Muscle of back (tissue), 11 donors: Measurements from ENCODE around the gene DGKQ. TPM values are rescaled to one million over a fixed set of nuclear protein-coding genes. Genes with fewer than 3 reads are reported as not detected.
"Not testable (repeated sequence)": the region's sequence is repeated elsewhere in the genome, so short reads cannot be mapped to it uniquely, and the experiment has no call there.

ENCODE experiments used
- DNase-seq, 3 donors: peaks; one replicate each; pipeline versions ENCODE4 v3.0.0 to v3.0.0-alpha.2; 2013
- polyA plus RNA-seq, 10 donors: library from polyadenylated mRNA; unstranded; fragments of 120-200 nt; gene quantifications; one replicate each; pipeline ENCODE4 v1.2.1, GENCODE V29; 2013; ENCODE audit not compliant: insufficient read length in 10 of 10

Gene DGKQ
- polyA plus RNA-seq, 10 donors, result 3.4 to 6.1 (median 4.4) TPM

DNA sequence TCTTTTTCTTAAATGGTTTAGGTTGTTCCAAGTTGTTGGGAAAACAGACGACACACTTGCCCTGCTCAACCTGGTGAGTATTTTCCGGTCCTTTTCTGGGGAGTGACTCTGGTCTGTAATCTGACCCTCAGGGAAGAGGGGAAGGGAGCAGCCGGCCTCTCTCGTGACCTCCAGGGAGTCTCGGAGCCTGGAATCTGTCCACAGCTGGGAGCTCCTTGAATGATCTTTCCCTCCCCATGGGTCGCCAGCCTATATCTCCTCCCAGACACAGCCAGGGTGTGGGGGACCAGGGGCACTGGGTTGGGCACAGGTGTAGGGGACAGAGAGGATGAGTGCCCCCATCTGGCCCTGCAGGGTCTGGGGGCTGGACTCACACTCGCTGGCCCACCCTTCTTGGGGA, 22.2 kb downstream of the DGKQ start:
- no peak for DNase-seq

DNA sequence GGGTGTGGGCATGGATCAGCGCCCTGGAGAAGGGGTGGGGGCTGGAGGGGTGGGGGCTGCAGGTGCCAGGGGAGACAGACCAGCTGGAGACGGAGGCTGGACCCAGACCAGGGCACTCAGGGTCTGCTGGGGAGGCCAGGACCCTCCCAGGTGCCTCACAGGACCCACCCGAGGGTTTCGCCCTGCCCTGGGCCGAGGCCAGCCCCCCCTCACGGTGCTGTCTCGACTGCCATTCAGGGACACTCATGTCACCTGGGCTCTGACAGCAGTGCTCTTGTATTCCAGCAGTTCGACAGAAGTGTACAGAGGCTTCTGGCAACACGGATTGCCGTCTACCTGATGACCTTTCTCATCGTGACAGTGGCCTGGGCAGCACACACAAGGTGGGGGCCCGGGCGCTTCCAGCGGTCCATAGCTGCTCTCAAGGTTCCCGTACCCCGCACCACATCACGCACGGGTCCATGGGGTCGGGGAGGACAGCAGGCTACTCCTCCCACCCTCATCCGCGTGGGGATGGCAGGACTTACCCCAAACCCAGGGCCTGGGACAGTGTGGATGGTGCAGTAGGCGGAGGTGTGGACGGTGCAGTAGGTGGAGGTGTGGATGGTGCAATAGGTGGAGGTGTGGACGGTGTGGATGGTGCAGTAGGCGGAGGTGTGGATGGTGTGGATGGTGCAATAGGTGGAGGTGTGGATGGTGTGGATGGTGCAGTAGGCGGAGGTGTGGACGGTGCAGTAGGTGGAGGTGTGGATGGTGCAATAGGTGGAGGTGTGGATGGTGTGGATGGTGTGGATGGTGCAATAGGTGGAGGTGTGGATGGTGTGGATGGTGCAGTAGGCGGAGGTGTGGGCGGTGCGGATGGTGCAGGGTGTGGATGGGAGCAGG, 23.0 kb downstream of the DGKQ start:
- DNase-seq, result no peak

DNA sequence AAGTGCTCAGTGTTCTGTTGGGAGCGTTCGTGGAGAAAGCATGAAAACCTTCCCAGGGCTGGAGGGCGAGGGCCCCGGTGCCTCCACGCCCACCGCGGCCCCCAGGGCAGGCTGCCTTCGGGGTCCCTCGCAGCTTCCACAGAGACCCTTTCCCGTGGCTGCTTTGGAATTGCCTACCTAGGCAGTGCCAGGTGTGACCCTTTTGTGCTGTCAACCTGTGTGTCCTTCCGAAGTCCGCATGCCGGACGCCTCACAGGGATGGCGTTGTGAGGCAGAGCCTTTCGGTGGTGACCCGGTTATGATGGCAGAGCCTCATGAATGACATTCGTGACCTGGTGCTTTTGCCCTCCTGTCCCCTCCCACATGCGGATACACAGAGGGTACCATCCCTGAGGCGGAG, 23.7 kb downstream of the DGKQ start:
- no peak for DNase-seq

- no peak for DNase-seq
Measured at GRCh38 chr4:948936-949300, 24.5 kb downstream of the DGKQ start.

- DNase-seq, result no peak
Measured at GRCh38 chr4:948101-948935, 25.1 kb downstream of the DGKQ start.

DNA sequence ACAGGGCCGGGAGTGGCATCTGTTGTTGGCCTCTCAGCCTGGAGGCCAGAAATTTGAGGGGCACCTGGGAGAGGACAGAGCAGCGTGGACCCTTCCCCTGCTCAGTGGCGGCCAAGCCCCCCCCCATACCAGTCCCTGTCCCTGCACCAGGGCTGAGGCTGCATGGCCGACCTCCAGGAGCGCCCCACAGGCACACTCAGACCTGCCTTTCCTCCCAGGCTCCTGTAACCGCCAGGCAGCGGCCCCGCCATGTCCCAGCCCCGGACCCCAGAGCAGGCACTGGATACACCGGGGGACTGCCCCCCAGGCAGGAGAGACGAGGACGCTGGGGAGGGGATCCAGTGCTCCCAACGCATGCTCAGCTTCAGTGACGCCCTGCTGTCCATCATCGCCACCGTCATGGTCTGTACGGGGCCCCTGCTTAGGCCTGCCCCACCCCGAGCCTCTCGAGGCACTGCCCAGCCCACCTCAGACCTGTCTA, 25.8 kb downstream of the DGKQ start:
- no peak for DNase-seq

DNA sequence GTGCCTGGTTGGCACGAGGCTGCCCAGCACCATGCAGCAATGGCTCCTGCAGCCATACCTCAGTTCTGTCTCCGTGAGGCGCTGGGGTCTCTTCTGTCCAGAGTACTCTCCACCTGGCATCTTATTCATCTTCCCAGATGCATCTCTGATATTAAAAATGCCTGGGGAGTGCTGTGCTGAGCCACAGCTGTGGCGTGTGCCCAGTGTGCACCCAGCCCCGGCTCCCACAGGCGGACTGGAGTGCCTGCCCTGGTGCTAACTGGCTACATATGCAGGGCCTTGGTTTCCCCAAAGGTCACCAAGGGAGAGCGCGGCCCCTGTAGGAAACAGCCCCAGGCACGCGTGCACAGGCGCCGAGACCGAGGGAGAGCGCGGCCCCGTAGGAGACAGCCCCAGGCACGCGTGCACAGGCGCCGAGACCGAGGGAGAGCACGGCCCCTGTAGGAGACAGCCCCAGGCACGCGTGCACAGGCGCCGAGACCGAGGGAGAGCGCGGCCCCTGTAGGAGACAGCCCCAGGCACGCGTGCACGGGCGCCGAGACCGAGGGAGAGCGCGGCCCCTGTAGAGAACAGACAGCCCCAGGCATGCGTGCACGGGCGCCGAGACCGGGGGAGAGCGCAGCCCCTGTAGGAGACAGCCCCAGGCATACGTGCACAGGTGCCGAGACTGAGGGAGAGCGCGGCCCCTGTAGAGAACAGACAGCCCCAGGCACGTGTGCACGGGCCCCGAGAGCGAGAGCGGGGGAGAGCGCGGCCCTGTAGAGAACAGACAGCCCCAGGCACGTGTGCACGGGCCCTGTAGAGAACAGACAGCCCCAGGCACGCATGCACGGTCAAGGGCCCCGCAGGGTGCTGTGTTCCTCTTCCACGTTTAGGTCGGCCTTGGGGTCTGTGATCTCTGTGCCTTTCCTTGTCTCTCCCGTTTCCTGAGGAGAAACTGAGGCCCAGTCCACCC, 26.6 kb downstream of the DGKQ start:
- no peak for DNase-seq

DNA sequence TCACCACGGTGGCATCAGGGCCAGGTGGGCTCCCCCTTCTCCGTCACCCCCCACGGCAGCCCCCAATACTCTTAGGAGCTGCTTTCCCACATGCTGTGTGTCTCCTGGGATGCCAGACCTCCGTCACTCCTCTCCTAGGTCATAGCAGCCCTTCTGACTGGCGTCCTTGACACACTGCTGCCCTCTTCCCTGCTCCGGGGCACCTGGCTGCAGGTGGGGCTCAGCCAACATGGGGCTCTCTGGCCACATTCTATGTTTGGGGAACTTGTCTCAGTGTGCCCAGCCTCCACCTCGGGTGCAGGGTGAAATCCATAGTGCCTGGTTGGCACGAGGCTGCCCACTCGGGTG, 27.3 kb downstream of the DGKQ start:
- DNase-seq, result no peak

- no peak for DNase-seq
Measured at GRCh38 chr4:945274-946102, 27.9 kb downstream of the DGKQ start.

DNA sequence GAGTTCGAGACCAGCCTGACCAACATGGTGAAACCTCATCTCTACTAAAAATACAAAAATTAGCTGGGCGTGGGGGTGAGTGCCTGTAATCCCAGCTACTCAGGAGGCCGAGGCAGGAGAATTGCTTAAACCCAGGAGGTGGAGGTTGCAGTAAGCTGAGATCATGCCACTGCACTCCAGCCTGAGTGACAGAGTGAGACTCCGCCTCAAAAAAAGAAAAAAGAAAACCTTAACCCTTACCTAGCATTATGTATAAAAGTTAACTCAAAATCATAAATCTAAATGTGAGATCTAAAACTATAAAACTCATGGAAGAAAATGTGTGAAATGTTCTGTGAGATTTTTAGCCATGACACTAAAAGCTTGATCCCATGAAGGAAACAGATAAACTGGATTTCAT, 33.9 kb downstream of the DGKQ start:
- DNase-seq, result not testable (repeated sequence)

DNA sequence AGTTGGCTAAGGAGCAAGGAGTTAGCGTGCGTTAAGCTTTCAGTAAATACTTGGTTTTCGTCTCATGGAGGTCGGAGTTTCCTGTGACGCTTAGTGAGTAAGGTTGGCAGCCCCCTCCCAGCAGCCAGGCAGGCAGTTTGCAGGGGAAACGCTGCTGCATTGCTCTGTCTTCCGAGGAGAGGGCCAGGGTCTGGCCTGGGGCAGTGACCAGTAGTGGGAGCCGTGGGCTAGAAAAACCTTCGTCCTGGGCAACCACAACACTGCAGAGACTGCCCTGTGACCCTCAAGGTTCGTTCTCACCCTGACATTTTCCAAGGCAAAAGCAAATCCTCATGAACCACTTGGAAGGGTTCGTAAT, 40.7 kb downstream of the DGKQ start:
- DNase-seq, result no peak

- DNase-seq, result peak; percentile 94 to 99 (median 98)
Measured at GRCh38 chr4:931960-932712, 41.2 kb downstream of the DGKQ start, which contains the start of the genes GAK and TMEM175. Gene GAK, minus strand, starts transcription at chr4:932316. Its CDS starts 129 bp downstream, at chr4:932187. Gene TMEM175, plus strand, starts transcription at chr4:932460. Its CDS starts 15,280 bp downstream, at chr4:947740.

- peak in 1 of 3 donors; percentile 28 for DNase-seq
Measured at GRCh38 chr4:931194-931959, 42.0 kb downstream of the DGKQ start.

- DNase-seq, result no peak
Measured at GRCh38 chr4:930827-931193, 42.6 kb downstream of the DGKQ start.

DNA sequence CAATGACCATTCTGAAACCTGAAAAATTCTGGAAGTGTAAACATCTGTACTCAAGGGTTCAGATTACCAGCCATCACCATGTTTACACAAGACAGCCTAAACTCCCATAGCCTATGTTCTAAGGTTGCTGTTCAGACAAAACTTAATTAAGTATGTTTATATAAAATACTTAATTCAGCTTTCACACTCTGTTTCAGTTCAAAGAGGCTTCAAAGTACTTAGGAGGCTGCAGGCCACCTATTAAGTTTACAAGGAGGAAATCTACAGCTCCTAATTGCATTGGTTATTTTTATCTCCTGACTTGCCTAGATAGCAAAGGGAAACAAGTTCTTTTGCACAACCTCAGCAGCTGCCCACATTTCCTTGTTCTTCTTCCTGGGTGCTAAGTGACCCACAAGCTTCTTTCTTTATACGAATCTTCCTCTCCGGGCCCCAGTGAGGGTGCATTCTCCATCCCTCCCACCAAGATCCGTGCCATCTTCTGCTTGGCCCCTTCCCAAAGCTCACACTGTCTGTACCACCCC, 43.3 kb downstream of the DGKQ start:
- DNase-seq, result no peak

DNA sequence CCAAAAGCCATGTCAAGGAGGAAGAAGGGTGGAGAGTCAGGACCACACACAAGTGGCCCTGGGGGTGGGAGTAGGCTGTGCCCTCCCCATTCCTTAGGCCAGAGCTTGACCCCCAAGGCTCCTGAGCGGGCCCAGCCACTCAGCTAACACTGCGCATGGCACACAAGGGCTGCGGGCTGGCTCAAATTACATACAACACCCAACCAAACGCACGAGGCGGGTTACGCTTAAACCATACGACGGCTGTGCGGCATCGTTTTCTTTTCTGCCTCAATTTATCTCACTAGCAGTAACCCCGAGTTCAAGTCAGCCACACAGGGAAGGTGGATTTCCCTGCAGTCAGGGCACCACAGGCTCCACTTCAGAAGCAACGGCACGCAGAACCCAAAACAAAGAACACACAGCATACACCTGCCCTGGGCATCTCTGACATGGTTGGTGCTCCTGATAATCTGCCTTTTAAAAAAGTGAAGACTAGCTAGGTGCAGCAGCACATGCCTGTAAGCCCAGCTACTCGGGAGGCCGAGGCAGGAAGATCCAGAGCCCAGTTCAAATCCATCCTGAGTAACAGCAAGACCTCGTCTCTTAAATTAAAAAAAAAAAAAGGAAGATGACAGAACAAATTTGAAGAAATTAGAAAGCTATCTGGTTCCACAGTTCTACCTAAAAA, 44.1 kb downstream of the DGKQ start:
- DNase-seq, result no peak

- DNase-seq, result not testable (repeated sequence)
Measured at GRCh38 chr4:927566-927965, 45.8 kb downstream of the DGKQ start.

DNA sequence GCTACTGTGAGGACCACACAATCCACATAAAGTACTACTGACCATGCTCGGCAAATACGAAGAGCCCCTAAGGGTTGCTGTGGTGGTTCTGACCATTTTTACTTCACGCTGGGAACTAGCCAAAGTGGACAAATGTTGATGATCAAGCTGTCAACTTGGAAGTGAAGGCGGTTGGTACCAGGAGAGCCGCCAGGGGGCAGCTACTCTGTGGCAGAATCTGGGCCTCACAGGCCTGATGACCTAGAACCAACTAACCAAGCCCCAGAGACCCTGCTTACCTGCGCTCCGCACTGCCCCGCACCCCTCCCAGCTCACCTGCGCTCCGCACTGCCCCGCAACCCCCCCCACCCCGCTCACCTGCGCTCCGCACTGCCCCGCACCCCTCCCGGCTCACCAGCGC, 46.8 kb downstream of the DGKQ start:
- no peak for DNase-seq
